Stimulated activated effector memory CD8-positive, alpha-beta T cell treated with anti-CD3 and anti-CD28 coated beads, Interleukin-12 subunit alpha, Interleukin-12 subunit beta, amount 100 ng/mL, for 72 hours (primary cell): ENCODE measurements around the gene PRG3.
"Not testable (repeated sequence)": the region's sequence is repeated elsewhere in the genome, so short reads cannot be mapped to it uniquely, and the experiment has no call there.

Experiments
- ATAC-seq: fragments of 150-1000 bp; cut with Tn5 transposase; 2 replicates; pipeline ENCODE4 v1.10.0; 2021
- DNase-seq, 2 donors: peaks; one replicate each; pipeline ENCODE4 v3.0.0; 2021 to 2022; ENCODE audit warnings: low spot score in 2 of 2
- H3K27ac Mint-ChIP-seq: one replicate; pipeline ENCODE4 v1.8.0; 2022; ENCODE audit warnings: mild to moderate bottlenecking, mixed read lengths
- H3K36me3 Mint-ChIP-seq: one replicate; pipeline ENCODE4 v1.8.0; 2022; ENCODE audit warnings: mild to moderate bottlenecking, mixed read lengths
- H3K4me1 Mint-ChIP-seq: one replicate; pipeline ENCODE4 v1.8.0; 2022; ENCODE audit warnings: mixed read lengths
- H3K4me3 Mint-ChIP-seq: one replicate; pipeline ENCODE4 v1.8.0; 2022; ENCODE audit warnings: mild to moderate bottlenecking, mixed read lengths
- H3K9me3 Mint-ChIP-seq: one replicate; pipeline ENCODE4 v1.8.0; 2022; ENCODE audit warnings: mixed read lengths

PRG3 gene

DNA sequence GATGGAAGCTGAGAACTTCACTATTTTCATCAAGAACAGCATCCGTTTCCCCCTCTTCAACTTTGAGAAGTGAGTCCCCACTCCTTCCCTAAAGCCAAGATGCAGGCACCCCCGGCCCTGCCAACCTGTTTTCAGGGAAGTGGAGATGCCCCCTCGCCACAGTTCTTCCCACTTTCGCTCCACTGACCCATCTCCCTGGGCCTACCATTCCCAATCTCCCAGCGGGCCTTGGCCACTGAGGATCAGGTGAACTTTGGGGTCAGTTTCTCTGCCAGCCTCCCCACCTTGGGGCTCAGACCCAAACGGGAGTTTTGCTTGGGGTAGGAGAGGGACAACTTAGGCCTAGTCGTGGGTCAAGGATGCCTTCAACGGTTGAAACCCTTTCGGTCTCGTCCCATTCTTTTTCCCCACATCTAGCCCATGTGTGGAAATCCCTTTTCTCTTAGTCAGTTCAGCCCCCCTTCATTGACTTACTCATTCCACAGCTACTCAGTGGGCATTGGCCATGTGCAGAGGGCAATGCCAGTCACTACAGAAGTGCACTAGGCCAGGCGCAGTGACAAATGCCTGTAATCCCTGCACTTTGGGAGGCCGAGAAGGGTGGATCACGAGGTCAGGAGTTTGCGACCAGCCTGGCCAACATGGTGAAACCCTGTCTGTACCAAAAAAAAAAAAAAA lies 32.2 kb downstream of the PRG3 start:
- H3K4me3 Mint-ChIP-seq, result no peak overlapping the region
- H3K36me3 Mint-ChIP-seq, result no peaks in the 10 kb centered on the region
- peaks cover 9% of the 10 kb centered on the region for H3K4me1 Mint-ChIP-seq
- ATAC-seq (no peak), DNase-seq (no peak)
- H3K27ac Mint-ChIP-seq, result peak overlapping the region; percentile 88
- H3K9me3 Mint-ChIP-seq, result no peaks in the 10 kb centered on the region

GRCh38 chr11:57348052-57348451 lies 32.9 kb downstream of the PRG3 start:
- peaks cover 9% of the 10 kb centered on the region for H3K4me1 Mint-ChIP-seq
- H3K4me3 Mint-ChIP-seq, result no peak overlapping the region
- peak overlapping the region; percentile 88 for H3K27ac Mint-ChIP-seq
- ATAC-seq, result no peak
- no peak for DNase-seq
- H3K36me3 Mint-ChIP-seq, result no peaks in the 10 kb centered on the region
- H3K9me3 Mint-ChIP-seq, result no peaks in the 10 kb centered on the region

DNA sequence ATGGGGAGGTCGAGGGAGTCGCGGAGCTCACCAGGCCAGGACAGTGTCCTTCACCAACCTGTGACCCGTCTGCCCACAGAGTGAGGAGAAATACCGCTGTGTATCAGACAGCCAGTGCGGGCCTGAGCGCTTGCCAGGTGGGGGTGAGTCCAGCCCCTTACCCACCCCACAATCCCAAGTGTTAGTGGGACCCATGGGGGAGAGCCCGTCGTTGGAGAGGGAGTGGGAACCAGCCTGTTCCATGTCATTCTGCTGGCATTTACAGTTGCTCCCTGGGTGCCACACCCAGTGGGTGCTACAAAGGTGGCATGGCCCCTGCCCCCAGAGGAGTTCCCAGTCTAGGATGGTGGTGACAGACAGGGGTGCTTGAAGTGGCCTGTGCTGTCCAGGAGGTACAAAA lies 33.6 kb downstream of the PRG3 start:
- Mint-ChIP-seq H3K27ac (peak overlapping the region; percentile 88), H3K36me3 (no peaks in the 10 kb centered on the region), H3K4me3 (no peak overlapping the region), H3K9me3 (no peaks in the 10 kb centered on the region), H3K4me1 (peaks cover 9% of the 10 kb centered on the region)
- ATAC-seq (peak; percentile 24), DNase-seq (no peak)

DNA sequence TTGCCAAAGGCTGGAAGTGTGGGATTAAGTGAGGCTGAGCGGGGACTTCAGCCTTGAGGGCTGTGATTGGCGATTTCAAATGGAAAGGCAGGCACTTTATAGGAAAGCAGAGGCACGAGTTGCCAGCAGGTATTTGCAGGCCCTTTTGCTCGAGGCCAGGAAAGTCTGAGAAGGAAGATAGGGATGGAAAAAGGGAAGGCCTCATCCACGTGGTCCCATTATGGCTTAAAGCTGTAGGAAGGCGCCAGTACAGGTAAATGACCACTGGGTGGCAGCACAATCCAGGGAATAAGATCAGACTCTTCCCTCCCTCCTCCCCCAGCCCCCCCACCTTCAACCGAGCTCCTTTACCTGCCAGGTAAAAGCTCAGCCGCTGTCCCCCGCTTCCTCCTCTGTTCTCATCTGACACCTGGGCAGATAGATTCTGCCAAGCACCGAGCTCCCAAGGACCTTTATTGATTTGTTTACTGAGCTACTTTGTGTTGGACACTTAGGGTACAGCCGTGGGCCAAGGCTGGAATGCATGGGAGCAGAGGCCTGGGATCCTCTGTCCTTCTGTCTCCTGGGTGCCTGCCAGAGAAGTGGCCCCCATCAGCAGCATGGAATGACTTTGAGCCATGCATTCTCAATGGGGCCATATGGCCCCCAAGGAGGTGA lies 35.3 kb downstream of the PRG3 start:
- peaks cover 9% of the 10 kb centered on the region for H3K4me1 Mint-ChIP-seq
- no peaks in the 10 kb centered on the region for H3K36me3 Mint-ChIP-seq
- DNase-seq, result peak; percentile 38 to 73
- H3K27ac Mint-ChIP-seq, result no peak overlapping the region
- H3K9me3 Mint-ChIP-seq, result no peaks in the 10 kb centered on the region
- ATAC-seq, result peak; percentile 62
- no peak overlapping the region for H3K4me3 Mint-ChIP-seq

DNA sequence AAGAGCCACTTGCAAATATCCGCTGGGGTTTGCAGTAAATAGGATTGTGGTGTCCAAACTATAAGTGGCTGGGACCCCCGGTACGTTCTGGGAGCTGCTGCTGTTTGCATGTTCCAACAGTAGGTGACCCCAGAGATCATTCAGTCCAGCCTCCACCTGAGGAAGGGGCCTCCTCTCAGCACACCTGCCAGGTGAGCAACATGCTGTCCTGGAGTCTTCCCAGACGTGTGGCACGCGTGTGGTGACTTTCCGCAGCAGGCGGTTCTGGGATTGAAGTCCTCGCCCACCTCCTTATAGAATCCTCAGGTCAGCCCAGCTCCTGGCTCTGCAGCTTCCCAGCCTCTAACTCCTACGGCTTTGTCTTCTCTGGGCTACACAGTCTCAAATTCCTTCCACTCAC lies 36.1 kb downstream of the PRG3 start:
- Mint-ChIP-seq H3K9me3 (no peaks in the 10 kb centered on the region), H3K27ac (no peak overlapping the region), H3K4me3 (no peak overlapping the region), H3K36me3 (no peaks in the 10 kb centered on the region), H3K4me1 (peaks cover 9% of the 10 kb centered on the region)
- DNase-seq, result no peak
- ATAC-seq, result no peak

- DNase-seq (no peak), ATAC-seq (no peak)
- Mint-ChIP-seq H3K9me3 (no peaks in the 10 kb centered on the region), H3K4me1 (peaks cover 9% of the 10 kb centered on the region), H3K36me3 (no peaks in the 10 kb centered on the region), H3K27ac (no peak overlapping the region), H3K4me3 (no peak overlapping the region)
Measured at GRCh38 chr11:57343825-57344224, 37.1 kb downstream of the PRG3 start.

- ATAC-seq, result no peak
- H3K4me1 Mint-ChIP-seq, result peaks cover 9% of the 10 kb centered on the region
- H3K36me3 Mint-ChIP-seq, result no peaks in the 10 kb centered on the region
- no peak overlapping the region for H3K27ac Mint-ChIP-seq
- DNase-seq, result no peak
- no peaks in the 10 kb centered on the region for H3K9me3 Mint-ChIP-seq
- no peak overlapping the region for H3K4me3 Mint-ChIP-seq
Measured at GRCh38 chr11:57342702-57343101, 38.2 kb downstream of the PRG3 start.

GRCh38 chr11:57341250-57341808 lies 39.6 kb downstream of the PRG3 start:
- ATAC-seq (no peak), DNase-seq (no peak)
- no peak overlapping the region for H3K4me3 Mint-ChIP-seq
- H3K9me3 Mint-ChIP-seq, result no peaks in the 10 kb centered on the region
- no peak overlapping the region for H3K27ac Mint-ChIP-seq
- no peaks in the 10 kb centered on the region for H3K36me3 Mint-ChIP-seq
- H3K4me1 Mint-ChIP-seq, result peaks cover 12% of the 10 kb centered on the region

DNA sequence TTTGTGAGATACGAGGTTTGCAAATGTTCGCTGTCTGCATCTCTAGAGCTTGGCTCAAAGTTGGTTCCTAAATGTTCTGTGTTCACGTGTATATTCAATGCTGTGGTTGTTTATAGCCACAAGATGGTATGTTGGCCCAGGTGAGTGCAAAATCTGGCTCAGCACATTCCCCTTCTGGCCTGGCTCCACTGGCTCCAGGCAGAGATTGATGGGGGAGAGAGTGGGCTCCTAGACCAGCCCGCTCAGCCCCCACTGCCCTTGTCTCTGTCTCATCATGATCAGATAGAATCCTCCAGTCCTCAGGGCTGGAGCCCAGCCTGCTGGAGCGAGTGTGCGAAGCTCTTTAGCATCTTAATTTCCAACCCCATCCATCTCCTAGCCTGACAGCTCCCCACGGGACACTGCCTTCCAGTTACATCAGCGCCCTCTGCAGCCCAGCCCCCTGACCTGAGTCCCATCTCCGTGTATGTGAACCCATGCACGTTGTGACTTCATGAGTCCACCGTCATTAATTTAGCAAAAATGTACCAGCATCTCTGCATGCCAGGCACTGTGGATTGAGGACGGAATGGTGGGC lies 40.8 kb downstream of the PRG3 start:
- no peaks in the 10 kb centered on the region for H3K9me3 Mint-ChIP-seq
- peaks cover 7% of the 10 kb centered on the region for H3K36me3 Mint-ChIP-seq
- DNase-seq, result no peak
- ATAC-seq, result no peak
- peaks cover 12% of the 10 kb centered on the region for H3K4me1 Mint-ChIP-seq
- no peak overlapping the region for H3K4me3 Mint-ChIP-seq
- no peak overlapping the region for H3K27ac Mint-ChIP-seq

DNA sequence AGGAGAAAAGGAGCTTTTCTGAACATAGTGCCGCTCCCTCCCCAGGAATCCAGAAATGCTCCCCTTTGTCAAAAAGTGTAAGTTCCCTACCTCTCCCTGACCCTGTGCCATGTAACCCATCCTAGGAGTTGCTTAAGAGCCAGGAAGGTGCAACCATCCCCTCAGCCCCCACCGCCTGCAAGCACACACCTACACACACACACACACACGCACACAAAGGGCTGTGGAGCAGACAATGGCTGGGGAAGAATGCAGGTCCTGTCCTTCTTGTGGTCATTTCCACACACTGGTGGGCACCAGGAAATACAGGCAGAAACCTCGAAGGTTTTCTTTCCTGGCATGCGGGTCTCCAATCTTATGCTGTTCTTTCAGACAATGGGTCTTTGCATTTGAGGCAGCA lies 41.6 kb downstream of the PRG3 start:
- Mint-ChIP-seq H3K9me3 (no peaks in the 10 kb centered on the region), H3K36me3 (peaks cover 12% of the 10 kb centered on the region), H3K4me3 (no peak overlapping the region), H3K4me1 (peaks cover 20% of the 10 kb centered on the region), H3K27ac (no peak overlapping the region)
- DNase-seq (no peak), ATAC-seq (no peak)

- Mint-ChIP-seq H3K36me3 (peaks cover 24% of the 10 kb centered on the region), H3K4me3 (no peak within 1 kb of the TSS), H3K27ac (peak within 1 kb of the TSS; percentile 99), H3K9me3 (no peaks in the 10 kb centered on the region), H3K4me1 (peaks cover 32% of the 10 kb centered on the region)
- DNase-seq, result no peak
- no peak for ATAC-seq
Measured at GRCh38 chr11:57338142-57338541, 42.8 kb downstream of the PRG3 start, which contains the start of gene P2RX3. TSS of gene P2RX3 (plus strand) at chr11:57338352. CDS start at chr11:57338551, 199 bp downstream.

DNA sequence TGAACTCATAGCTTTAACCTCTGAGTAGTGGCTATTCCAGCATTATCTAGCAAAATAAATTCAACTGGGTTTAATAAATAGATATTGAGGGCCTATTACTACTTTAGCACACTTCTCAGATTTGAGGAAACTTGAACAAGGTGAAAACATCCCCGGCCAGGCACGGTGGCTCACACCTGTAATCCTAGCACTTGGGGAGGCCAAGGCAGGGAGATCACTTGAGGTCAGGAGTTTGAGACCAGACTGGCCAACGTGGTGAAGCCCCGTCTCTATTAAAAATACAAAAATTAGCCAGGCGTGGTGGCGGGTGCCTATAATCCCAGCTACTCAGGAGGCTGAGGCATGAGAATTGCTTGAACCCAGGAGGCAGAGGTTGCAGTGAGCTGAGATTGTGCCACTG lies 44.1 kb downstream of the PRG3 start:
- not testable (repeated sequence) for H3K9me3 Mint-ChIP-seq
- H3K27ac Mint-ChIP-seq, result peak overlapping the region; percentile 99
- H3K4me3 Mint-ChIP-seq, result peak overlapping the region; percentile 91

DNA sequence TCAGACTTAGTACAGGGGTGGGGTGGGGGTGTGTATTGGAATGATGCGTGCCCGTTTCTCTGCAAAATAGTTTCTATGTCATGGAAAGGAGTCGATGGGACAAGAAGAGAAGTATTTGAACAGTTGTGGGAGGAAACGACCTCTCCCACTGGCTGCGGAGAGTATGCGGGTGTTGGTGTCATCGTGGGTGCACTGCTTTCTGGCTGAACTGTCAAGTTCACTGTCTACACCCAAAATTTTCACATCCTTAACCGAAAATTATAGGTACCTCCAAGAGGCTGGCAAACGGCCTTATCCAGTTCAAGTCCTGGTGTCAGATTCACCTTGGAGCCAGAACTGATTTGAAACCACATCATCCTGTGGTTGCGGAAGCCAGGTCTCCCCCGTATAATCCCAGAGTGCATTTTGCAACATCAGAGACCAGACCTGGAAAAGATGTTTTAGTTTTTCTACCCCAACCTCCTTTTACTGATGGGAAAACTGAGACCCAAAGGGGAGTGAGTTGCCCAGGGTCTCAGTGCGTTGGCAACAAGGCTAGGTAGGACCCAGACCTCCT lies 44.8 kb downstream of the PRG3 start:
- Mint-ChIP-seq H3K4me3 (peak overlapping the region; percentile 91), H3K9me3 (no peaks in the 10 kb centered on the region), H3K36me3 (peaks cover 44% of the 10 kb centered on the region), H3K4me1 (peaks cover 37% of the 10 kb centered on the region), H3K27ac (peak overlapping the region; percentile 99)
- ATAC-seq, result peak; percentile 24
- no peak for DNase-seq

More for the DNA sequence above, 44.1 kb downstream of the PRG3 start:
- not testable (repeated sequence) for DNase-seq, ATAC-seq
- H3K36me3 Mint-ChIP-seq, result peaks cover 37% of the 10 kb centered on the region
- H3K4me1 Mint-ChIP-seq, result peaks cover 35% of the 10 kb centered on the region

GRCh38 chr11:57335343-57336110 lies 45.4 kb downstream of the PRG3 start, which contains the start of gene SSRP1:
TSS of gene SSRP1 (minus strand) at chr11:57335892. CDS start at chr11:57335121, 771 bp downstream.
- ATAC-seq (peak; percentile 98), DNase-seq (peak; percentile 69 to 88)
- H3K4me1 Mint-ChIP-seq, result peaks cover 44% of the 10 kb centered on the region
- H3K27ac Mint-ChIP-seq, result peak within 1 kb of the TSS; percentile 99
- peaks cover 50% of the 10 kb centered on the region for H3K36me3 Mint-ChIP-seq
- no peaks in the 10 kb centered on the region for H3K9me3 Mint-ChIP-seq
- peak within 1 kb of the TSS; percentile 91 for H3K4me3 Mint-ChIP-seq

- Mint-ChIP-seq H3K4me1 (peaks cover 49% of the 10 kb centered on the region), H3K36me3 (peaks cover 56% of the 10 kb centered on the region), H3K4me3 (peak overlapping the region; percentile 91), H3K27ac (peak overlapping the region; percentile 99), H3K9me3 (no peaks in the 10 kb centered on the region)
- DNase-seq (no peak), ATAC-seq (no peak)
Measured at GRCh38 chr11:57335023-57335342, 46.0 kb downstream of the PRG3 start.
